Measurements from ENCODE around the gene BACE2. TPM values are rescaled to one million over a fixed set of nuclear protein-coding genes. Genes with fewer than 3 reads are reported as not detected.

BACE2 gene
- total RNA-seq, 4 donors from 2014 or later = 23.9 to 59.4 (median 36.6) TPM

DNA sequence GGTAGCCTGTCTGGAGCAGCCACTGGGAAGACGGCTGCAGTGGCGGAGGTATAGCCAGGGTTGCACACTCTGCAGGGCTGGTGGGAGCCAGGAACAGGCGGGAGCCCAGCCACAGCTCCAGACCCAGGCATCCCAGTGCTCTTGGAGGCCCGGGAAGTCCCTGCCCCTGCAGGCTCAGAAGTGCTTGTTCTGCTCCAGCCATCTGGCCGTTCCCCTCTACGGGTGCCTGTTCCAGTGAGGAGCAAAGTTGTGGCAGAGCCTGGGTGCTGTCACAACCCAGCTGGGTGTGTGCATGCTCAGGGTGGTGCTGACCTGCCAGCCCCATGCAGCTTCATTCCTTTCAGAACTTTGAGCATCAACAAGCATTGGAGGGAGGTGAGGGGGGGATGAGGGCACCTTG is 31.7 kb upstream of the BACE2 start:
- H3K9me3 ChIP-seq = no peaks in the 10 kb centered on the region
- H3K27me3 ChIP-seq = no peaks in the 10 kb centered on the region
- H3K36me3 ChIP-seq = no peaks in the 10 kb centered on the region
- WGBS = 79% methylated on average over 3 of the region's 6 CpGs
- TF ChIP-seq EP300 (IDR thresholded peaks at IDR 0.05) = no peak
- no peak for TF ChIP-seq POLR2AphosphoS5 (IDR thresholded peaks at IDR 0.05)
- TF ChIP-seq, protein P1, sequence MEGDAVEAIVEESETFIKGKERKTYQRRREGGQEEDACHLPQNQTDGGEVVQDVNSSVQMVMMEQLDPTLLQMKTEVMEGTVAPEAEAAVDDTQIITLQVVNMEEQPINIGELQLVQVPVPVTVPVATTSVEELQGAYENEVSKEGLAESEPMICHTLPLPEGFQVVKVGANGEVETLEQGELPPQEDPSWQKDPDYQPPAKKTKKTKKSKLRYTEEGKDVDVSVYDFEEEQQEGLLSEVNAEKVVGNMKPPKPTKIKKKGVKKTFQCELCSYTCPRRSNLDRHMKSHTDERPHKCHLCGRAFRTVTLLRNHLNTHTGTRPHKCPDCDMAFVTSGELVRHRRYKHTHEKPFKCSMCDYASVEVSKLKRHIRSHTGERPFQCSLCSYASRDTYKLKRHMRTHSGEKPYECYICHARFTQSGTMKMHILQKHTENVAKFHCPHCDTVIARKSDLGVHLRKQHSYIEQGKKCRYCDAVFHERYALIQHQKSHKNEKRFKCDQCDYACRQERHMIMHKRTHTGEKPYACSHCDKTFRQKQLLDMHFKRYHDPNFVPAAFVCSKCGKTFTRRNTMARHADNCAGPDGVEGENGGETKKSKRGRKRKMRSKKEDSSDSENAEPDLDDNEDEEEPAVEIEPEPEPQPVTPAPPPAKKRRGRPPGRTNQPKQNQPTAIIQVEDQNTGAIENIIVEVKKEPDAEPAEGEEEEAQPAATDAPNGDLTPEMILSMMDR (IDR thresholded peaks at IDR 0.05) = no peak
- TF ChIP-seq POLR2A (IDR thresholded peaks at IDR 0.05) = no peak
- DNase-seq (ENCODE audit: low spot score in 2 of 2) = no peak
- peaks cover 5% of the 10 kb centered on the region for H3K4me1 ChIP-seq
- H3K4me3 ChIP-seq = no peak overlapping the region
- no peak overlapping the region for H3K27ac ChIP-seq

DNA sequence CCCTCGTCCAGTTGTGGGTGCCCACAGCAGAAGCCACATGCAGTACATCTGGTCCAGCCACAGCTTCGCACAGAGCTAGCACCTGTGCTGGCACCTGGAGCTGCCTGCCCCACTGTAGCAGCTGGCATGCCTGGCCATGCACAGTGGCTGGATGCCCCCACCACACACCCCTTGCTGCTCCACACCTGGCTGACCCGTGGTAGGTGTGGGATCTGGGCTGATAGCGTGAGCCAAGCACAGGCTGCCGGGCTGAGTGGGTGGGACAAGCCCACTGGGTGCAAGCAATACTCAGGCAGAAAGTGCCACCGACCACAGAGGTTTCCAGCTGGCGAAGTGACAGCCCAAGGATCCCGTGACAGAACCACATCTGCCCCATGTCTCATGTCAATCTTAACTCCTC is 30.6 kb upstream of the BACE2 start:
- Histone ChIP-seq H3K36me3 (no peaks in the 10 kb centered on the region), H3K4me3 (no peak overlapping the region), H3K27ac (no peak overlapping the region), H3K4me1 (peaks cover 14% of the 10 kb centered on the region), H3K27me3 (no peaks in the 10 kb centered on the region), H3K9me3 (no peaks in the 10 kb centered on the region)
- WGBS = 80% methylated on average over 3 of the region's 8 CpGs
- no peak for DNase-seq (ENCODE audit: low spot score in 2 of 2)
- no peak for TF ChIP-seq POLR2A (IDR thresholded peaks at IDR 0.05)
- TF ChIP-seq, protein P1 (IDR thresholded peaks at IDR 0.05) = no peak
- TF ChIP-seq POLR2AphosphoS5 (IDR thresholded peaks at IDR 0.05) = no peak
- TF ChIP-seq EP300 (IDR thresholded peaks at IDR 0.05) = no peak

DNA sequence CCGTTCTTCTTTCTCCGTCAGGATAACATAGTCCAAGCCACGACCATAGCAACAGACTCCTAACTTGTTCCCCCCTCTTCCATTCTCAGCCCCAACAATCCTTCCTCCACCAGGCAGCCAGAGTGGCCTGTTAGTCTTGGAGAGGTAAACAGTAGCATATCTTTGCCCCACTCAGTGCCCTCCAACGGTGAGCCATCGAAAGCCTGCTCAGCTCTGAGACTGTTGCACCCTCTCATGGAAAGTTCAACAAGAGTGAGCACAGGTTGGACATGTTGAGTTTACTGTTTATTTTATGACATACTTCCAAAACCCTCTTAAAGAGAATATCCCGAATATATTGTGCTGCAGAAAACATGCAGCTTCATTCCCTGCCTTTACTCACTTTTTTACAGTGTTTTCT is 30.1 kb upstream of the BACE2 start:
- whole genome bisulfite sequencing = 92% methylated on average over 6 of the region's 6 CpGs
- no peak overlapping the region for H3K27ac ChIP-seq
- H3K9me3 ChIP-seq = no peaks in the 10 kb centered on the region
- no peaks in the 10 kb centered on the region for H3K27me3 ChIP-seq
- H3K4me3 ChIP-seq = no peak overlapping the region
- no peak for TF ChIP-seq POLR2AphosphoS5 (IDR thresholded peaks at IDR 0.05)
- H3K36me3 ChIP-seq = no peaks in the 10 kb centered on the region
- no peak for DNase-seq (ENCODE audit: low spot score in 2 of 2)
- H3K4me1 ChIP-seq = peaks cover 14% of the 10 kb centered on the region

DNA sequence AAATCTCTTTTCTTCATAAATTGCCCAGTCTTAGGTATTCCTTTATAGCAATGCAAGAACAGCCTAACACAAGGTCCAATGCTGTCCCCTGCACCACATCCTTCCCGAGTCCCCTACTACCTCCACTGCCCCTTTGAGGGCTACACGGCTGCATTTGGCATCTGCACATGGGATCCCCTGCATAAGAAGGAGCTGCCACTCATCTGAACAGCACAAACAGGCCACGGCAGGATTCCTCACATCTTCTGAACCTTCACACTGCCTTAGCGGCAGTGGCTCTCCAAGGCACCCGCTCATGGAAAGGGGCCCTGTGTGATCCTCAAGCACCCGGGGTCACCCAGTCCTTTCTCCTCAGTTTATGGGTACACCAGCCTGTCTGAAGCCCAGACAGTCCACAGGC is 29.2 kb upstream of the BACE2 start:
- Histone ChIP-seq H3K4me3 (no peak overlapping the region), H3K36me3 (no peaks in the 10 kb centered on the region), H3K4me1 (peaks cover 14% of the 10 kb centered on the region), H3K27ac (no peak overlapping the region), H3K27me3 (no peaks in the 10 kb centered on the region), H3K9me3 (no peaks in the 10 kb centered on the region)
- TF ChIP-seq, protein P1 (IDR thresholded peaks at IDR 0.05) = no peak
- no peak for TF ChIP-seq EP300 (IDR thresholded peaks at IDR 0.05)
- TF ChIP-seq POLR2AphosphoS5 (IDR thresholded peaks at IDR 0.05) = no peak
- TF ChIP-seq POLR2A (IDR thresholded peaks at IDR 0.05) = no peak
- DNase-seq (ENCODE audit: low spot score in 2 of 2) = no peak
- WGBS = 95% methylated on average over 6 of the region's 6 CpGs

DNA sequence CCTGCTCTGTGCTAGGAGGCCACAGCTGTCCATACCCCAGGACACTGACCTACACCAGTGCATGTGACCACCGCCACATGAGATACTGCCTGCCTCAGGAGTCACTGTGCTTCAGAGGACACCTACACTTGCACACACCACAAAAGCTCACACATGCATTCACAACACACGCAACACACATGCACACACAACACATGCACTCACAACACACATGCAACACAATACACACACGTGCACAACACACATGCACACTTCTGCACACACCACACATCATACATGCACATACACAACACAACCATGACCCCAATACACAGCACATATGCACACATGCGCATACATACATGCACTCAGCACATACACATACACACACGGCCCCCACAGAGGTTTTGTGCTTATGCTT is 28.7 kb upstream of the BACE2 start:
- WGBS = 82% methylated on average over 5 of the region's 5 CpGs
- H3K4me1 ChIP-seq = peaks cover 14% of the 10 kb centered on the region
- H3K9me3 ChIP-seq = no peaks in the 10 kb centered on the region
- H3K36me3 ChIP-seq = no peaks in the 10 kb centered on the region
- no peak overlapping the region for H3K27ac ChIP-seq
- H3K27me3 ChIP-seq = no peaks in the 10 kb centered on the region
- TF ChIP-seq POLR2A (IDR thresholded peaks at IDR 0.05) = no peak
- no peak for TF ChIP-seq EP300 (IDR thresholded peaks at IDR 0.05)
- TF ChIP-seq, protein P1 (IDR thresholded peaks at IDR 0.05) = no peak
- no peak for TF ChIP-seq POLR2AphosphoS5 (IDR thresholded peaks at IDR 0.05)
- H3K4me3 ChIP-seq = no peak overlapping the region
- DNase-seq (ENCODE audit: low spot score in 2 of 2) = no peak

DNA sequence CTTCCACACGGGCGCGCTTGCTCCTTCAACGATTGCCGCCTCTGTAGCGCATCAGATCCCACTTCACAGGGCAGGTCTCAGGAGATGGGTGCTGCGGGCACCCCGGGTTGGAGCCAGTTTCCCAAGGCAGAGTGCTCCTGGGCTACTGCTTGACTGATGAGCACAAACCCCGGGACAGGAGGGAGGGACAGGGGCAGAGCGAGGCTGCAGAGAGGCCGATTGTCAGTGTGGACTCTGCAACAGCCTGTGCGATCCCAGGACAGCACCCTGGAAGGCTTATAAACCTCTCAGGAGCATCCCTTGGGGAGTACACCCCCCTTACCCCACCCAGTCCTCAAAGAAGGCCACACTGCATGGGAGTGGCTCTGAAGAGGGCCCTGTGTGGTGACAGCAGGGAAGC is 28.0 kb upstream of the BACE2 start:
- Histone ChIP-seq H3K27ac (no peak overlapping the region), H3K9me3 (no peaks in the 10 kb centered on the region), H3K4me3 (no peak overlapping the region), H3K36me3 (no peaks in the 10 kb centered on the region), H3K4me1 (peaks cover 14% of the 10 kb centered on the region), H3K27me3 (no peaks in the 10 kb centered on the region)
- 95% methylated on average over 11 of the region's 12 CpGs for WGBS
- TF ChIP-seq POLR2A (IDR thresholded peaks at IDR 0.05) (no peak), POLR2AphosphoS5 (IDR thresholded peaks at IDR 0.05) (no peak), EP300 (IDR thresholded peaks at IDR 0.05) (no peak)
- TF ChIP-seq, protein P1 (IDR thresholded peaks at IDR 0.05) = no peak
- DNase-seq (ENCODE audit: low spot score in 2 of 2) = no peak

Data from suprapubic skin (tissue), 4 donors.